PC-3 (cell line): ENCODE data around the gene POU2AF2. TPM values are rescaled to one million over a fixed set of nuclear protein-coding genes. Genes with fewer than 3 reads are reported as not detected.

Source experiments
- ATAC-seq: fragments of 200-7000 bp; cut with Tn5 transposase; 2 replicates; pipeline ENCODE4 v1.9.1; 2020; ENCODE audit warnings: mild to moderate bottlenecking, moderate library complexity
- BruUV-seq: library from RNA; stranded (reverse); fragments of 400-500 nt; replicated peaks from 2 replicates; lab custom pipeline; 2021; lab: Mats Ljungman, UMichigan
- CTCF ChIA-PET: fragments of 300-600 bp; sonication (Branson Sonifier 250); formaldehyde crosslinking; loops from one replicate; lab custom pipeline; 2022; ENCODE audit warnings: antibody characterized with exemption; lab: Charles Lee
- POLR2A ChIA-PET: fragments of 300-600 bp; sonication (Branson Sonifier 250); formaldehyde crosslinking; loops from one replicate; lab custom pipeline; 2022; ENCODE audit warnings: antibody characterized with exemption; ENCODE audit not compliant: unreplicated experiment; lab: Charles Lee
- DNase-seq: peaks from one replicate; pipeline ENCODE4 v3.0.0-alpha.2; 2015
- H2AFZ ChIP-seq: fragments of 300-600 bp; sonication (generic); 2 replicates; pipeline ENCODE4 v1.6.0; 2016; ENCODE audit warnings: antibody characterized with exemption, low read length
- H3F3A ChIP-seq: fragments of 300-600 bp; sonication (generic); one replicate; pipeline ENCODE4 v1.6.0; 2017; ENCODE audit warnings: antibody characterized with exemption, low read length, control low read depth, mild to moderate bottlenecking; ENCODE audit not compliant: unreplicated experiment
- H3K27ac ChIP-seq: fragments of 300-600 bp; sonication (generic); 2 replicates; pipeline ENCODE4 v1.5.1; 2016; ENCODE audit warnings: mild to moderate bottlenecking, low read length
- H3K27me3 ChIP-seq: fragments of 300-600 bp; sonication (generic); 2 replicates; pipeline ENCODE4 v1.6.1; 2016; ENCODE audit warnings: low read length, mixed read lengths
- H3K36me3 ChIP-seq: fragments of 300-600 bp; sonication (generic); 2 replicates; pipeline ENCODE4 v1.6.1; 2016; ENCODE audit warnings: low read depth, mixed run types, low read length, mixed read lengths
- H3K4me1 ChIP-seq: fragments of 300-600 bp; sonication (generic); 2 replicates; pipeline ENCODE4 v1.5.1; 2016; ENCODE audit warnings: low read length; ENCODE audit not compliant: insufficient read depth
- H3K4me2 ChIP-seq: fragments of 300-600 bp; sonication (generic); 2 replicates; pipeline ENCODE4 v1.6.0; 2016; ENCODE audit warnings: low read length
- H3K4me3 ChIP-seq: fragments of 300-600 bp; sonication (generic); 2 replicates; pipeline ENCODE4 v1.5.1; 2016; ENCODE audit warnings: mild to moderate bottlenecking, low read length, mixed read lengths
- H3K79me2 ChIP-seq: fragments of 300-600 bp; sonication (generic); 2 replicates; pipeline ENCODE4 v1.6.1; 2017; ENCODE audit warnings: low read length, mixed read lengths
- H3K9ac ChIP-seq: fragments of 300-600 bp; sonication (generic); 2 replicates; pipeline ENCODE4 v1.6.0; 2016; ENCODE audit warnings: mild to moderate bottlenecking, low read length
- H3K9me2 ChIP-seq: fragments of 300-600 bp; sonication (generic); replicated peaks from 2 replicates; pipeline ENCODE4 v1.6.1; 2016; ENCODE audit warnings: mixed run types, low read length, mixed read lengths
- H3K9me3 ChIP-seq: fragments of 300-600 bp; sonication (generic); 2 replicates; pipeline ENCODE4 v1.6.1; 2016; ENCODE audit warnings: low read length, mixed read lengths
- H4K20me1 ChIP-seq: fragments of 300-600 bp; sonication (generic); 2 replicates; pipeline ENCODE4 v1.6.1; 2016; ENCODE audit warnings: low read length, mixed read lengths
- CTCF ChIP-seq: fragments of 300-600 bp; sonication (generic); conservative IDR thresholded peaks from 2 replicates; pipeline ENCODE4 v1.5.1; 2017; ENCODE audit warnings: antibody characterized with exemption, low read depth, mild to moderate bottlenecking, low read length
- EZH2 ChIP-seq: fragments of 300-600 bp; sonication (generic); IDR thresholded peaks from one replicate; pipeline ENCODE4 v1.6.1; 2017; ENCODE audit warnings: antibody characterized with exemption, mild to moderate bottlenecking, low read length; ENCODE audit not compliant: unreplicated experiment
- EZH2phosphoT487 ChIP-seq: fragments of 300-600 bp; sonication (generic); IDR thresholded peaks from 2 replicates; pipeline ENCODE4 v1.6.1; 2018; ENCODE audit warnings: mild to moderate bottlenecking, antibody characterized with exemption, low read length, borderline replicate concordance
- intact Hi-C: fragments of 100-400 bp; cut with micrococcal nuclease; formaldehyde crosslinking; loops from 2 replicates; pipeline ENCODE4 v1.9.0; 2023
- total RNA-seq: library from RNA; depleted of rRNA; stranded (reverse); fragments of >200 nt; gene quantifications from 2 replicates; pipeline ENCODE4 v1.2.3, GENCODE V29; 2014

Gene POU2AF2
- total RNA-seq, 1 experiment from 2014 or later = not detected

GRCh38 chr11:111209543-111210355 is 35.8 kb upstream of the POU2AF2 start:
- Histone ChIP-seq H3K79me2 (no peaks in the 10 kb centered on the region), H4K20me1 (no peaks in the 10 kb centered on the region), H3F3A (peaks cover 6% of the 10 kb centered on the region), H3K9me2 (no peaks in the 10 kb centered on the region), H3K9ac (no peak overlapping the region), H3K27me3 (no peaks in the 10 kb centered on the region), H3K36me3 (no peaks in the 10 kb centered on the region), H3K27ac (no peak overlapping the region), H2AFZ (no peak overlapping the region), H3K9me3 (no peaks in the 10 kb centered on the region), H3K4me2 (no peak overlapping the region), H3K4me3 (no peak overlapping the region), H3K4me1 (peaks cover 26% of the 10 kb centered on the region)
- POLR2A ChIA-PET = no interaction called here
- BruUV-seq = no TSS peak
- intact Hi-C loops = loop anchor here (10.0 kb wide), 1 partner anchor 325 kb away; no protein-coding TSS in a partner anchor
- ATAC-seq (no peak), DNase-seq (no peak)
- no peak for TF ChIP-seq CTCF
- no peak for TF ChIP-seq EZH2
- no peak for TF ChIP-seq EZH2phosphoT487
- CTCF ChIA-PET = interaction anchor here (0.5 kb wide), 1 partner anchor 236 kb away, joined by 4 read pairs; no protein-coding TSS in a partner anchor

GRCh38 chr11:111213256-111213655 is 32.3 kb upstream of the POU2AF2 start:
- no peaks in the 10 kb centered on the region for H3K9me2 ChIP-seq
- H4K20me1 ChIP-seq = no peaks in the 10 kb centered on the region
- H2AFZ ChIP-seq = no peak overlapping the region
- intact Hi-C loops = no loop called here
- H3K9me3 ChIP-seq = no peaks in the 10 kb centered on the region
- DNase-seq = peak; percentile 51
- no peaks in the 10 kb centered on the region for H3K27me3 ChIP-seq
- no peak overlapping the region for H3K9ac ChIP-seq
- BruUV-seq = no TSS peak
- ChIA-PET POLR2A (interaction anchor here (0.5 kb wide), 1 partner anchor 38 kb away, joined by 3 read pairs; no protein-coding TSS in a partner anchor), CTCF (no interaction called here)
- H3K36me3 ChIP-seq = no peaks in the 10 kb centered on the region
- no peak overlapping the region for H3K27ac ChIP-seq
- H3K4me2 ChIP-seq = no peak overlapping the region
- TF ChIP-seq EZH2phosphoT487 (no peak), EZH2 (no peak)
- no peak overlapping the region for H3K4me3 ChIP-seq
- H3K79me2 ChIP-seq = no peaks in the 10 kb centered on the region
- no peak for ATAC-seq
- H3K4me1 ChIP-seq = no peaks in the 10 kb centered on the region
- H3F3A ChIP-seq = no peaks in the 10 kb centered on the region

- ChIA-PET POLR2A (no interaction called here), CTCF (no interaction called here)
- H4K20me1 ChIP-seq = no peaks in the 10 kb centered on the region
- ATAC-seq (no peak), DNase-seq (no peak)
- no peak overlapping the region for H3K4me2 ChIP-seq
- no peaks in the 10 kb centered on the region for H3K27me3 ChIP-seq
- no TSS peak for BruUV-seq
- H3K36me3 ChIP-seq = no peaks in the 10 kb centered on the region
- no peaks in the 10 kb centered on the region for H3K79me2 ChIP-seq
- intact Hi-C loops = no loop called here
- H3K27ac ChIP-seq = no peak overlapping the region
- no peaks in the 10 kb centered on the region for H3K9me3 ChIP-seq
- no peak overlapping the region for H2AFZ ChIP-seq
- no peaks in the 10 kb centered on the region for H3F3A ChIP-seq
- no peak overlapping the region for H3K9ac ChIP-seq
- H3K9me2 ChIP-seq = no peaks in the 10 kb centered on the region
- TF ChIP-seq EZH2phosphoT487 (no peak), CTCF (no peak), EZH2 (no peak)
- H3K4me1 ChIP-seq = no peaks in the 10 kb centered on the region
- H3K4me3 ChIP-seq = no peak overlapping the region
Observed at GRCh38 chr11:111220721-111221120, 24.8 kb upstream of the POU2AF2 start.
